ENCODE data around the gene SLC35E2B.
"Not testable (repeated sequence)": the region's sequence is repeated elsewhere in the genome, so short reads cannot be mapped to it uniquely, and the experiment has no call there.

Gene SLC35E2B

DNA sequence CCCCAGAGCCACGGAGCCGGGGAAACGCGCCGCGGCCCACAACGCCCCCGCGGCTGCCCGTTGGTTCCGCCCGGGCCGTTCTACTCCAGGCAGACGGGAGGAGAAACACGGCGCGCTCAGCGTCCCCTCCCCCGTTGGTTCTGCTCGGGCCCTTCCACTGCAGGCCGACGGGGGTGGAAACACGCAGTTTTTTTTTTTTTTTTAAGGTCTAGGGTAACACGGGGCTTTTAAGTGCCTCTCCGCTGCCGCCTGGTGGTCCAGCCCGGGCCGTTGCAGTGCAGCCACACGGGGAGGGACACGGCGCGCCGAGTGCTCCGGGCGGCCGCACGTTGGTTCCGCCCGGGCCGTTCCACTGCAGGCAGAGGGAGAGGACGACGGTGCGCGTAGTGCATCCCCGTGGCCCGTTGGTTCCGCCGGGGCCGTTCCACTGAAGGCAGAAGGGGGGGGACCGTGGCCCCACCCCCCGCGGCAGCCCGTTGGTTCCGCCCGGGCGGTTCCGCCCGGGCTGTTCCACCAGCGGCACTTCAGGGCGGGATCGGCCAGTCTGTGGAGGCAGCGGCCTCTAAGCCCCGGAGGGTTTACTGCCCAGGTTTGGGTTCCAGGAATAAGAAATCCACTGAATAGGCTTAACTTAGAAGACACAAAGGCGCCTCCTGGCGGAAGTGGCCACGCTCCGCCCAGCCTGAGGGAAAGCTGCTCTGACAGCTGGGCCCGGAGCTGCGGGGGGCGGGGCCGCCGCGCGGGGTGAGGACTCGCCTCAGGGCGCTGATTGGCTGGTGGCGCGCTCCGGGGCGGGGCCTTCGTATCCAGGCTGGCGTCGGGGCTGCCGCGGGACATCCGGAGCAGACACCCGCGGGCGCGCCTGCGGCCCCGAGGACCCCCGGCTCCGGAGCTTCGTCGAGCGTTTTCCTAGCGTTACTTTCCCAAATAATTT is at the start of gene SLC35E2B:
Gene SLC35E2B, minus strand, starts transcription at position 82 of the 934 bp plus-strand sequence. CDS start 16,096 bp downstream, outside the sequence.
- peak; percentile 37 for DNase-seq

DNA sequence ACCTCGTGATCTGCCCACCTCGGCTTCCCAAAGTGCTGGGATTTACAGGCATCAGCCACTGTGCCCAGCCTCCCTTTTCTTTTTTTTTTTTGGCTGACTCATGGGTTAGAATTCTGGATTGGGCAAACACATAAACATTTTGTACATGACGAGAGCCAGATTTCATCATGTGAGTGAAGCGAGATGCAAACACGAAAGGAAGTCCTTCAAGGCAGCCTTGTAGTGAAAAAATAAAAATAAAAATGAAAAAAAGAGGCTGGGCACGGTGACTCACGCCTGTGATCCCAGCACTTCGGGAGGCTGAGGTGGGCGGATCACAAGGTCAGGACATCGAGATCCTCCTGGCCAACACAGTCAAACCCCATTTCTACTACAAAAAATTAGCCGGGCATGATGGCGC is 48.4 kb upstream of the SLC35E2B start:
- DNase-seq = not testable (repeated sequence)

DNA sequence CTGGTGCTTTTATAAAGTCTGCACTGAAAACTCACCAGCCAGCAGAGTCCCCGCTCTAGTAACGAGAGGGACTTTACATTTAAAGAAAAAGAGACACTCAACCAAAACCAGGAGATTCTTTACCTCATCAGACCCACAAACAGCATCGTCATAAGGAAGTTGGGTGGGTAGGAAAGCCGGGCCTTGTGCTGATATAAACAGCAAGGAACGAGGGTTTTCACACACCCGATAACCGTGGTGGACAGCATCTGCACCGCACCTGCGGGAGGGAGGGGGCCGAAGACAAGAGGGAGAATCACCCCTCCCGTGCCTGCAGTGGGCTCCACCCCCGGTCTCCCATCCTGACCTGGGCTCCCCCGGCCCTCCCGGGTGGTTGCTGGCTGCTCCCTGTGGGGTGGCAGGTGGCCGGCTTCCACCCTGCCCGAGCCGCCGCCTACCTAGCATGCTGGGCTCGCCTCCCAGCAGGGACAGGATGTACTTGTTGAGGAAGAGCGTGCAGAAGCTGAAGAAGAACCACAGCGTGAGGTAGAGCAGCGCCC is 46.3 kb upstream of the SLC35E2B start:
- not testable (repeated sequence) for DNase-seq

DNA sequence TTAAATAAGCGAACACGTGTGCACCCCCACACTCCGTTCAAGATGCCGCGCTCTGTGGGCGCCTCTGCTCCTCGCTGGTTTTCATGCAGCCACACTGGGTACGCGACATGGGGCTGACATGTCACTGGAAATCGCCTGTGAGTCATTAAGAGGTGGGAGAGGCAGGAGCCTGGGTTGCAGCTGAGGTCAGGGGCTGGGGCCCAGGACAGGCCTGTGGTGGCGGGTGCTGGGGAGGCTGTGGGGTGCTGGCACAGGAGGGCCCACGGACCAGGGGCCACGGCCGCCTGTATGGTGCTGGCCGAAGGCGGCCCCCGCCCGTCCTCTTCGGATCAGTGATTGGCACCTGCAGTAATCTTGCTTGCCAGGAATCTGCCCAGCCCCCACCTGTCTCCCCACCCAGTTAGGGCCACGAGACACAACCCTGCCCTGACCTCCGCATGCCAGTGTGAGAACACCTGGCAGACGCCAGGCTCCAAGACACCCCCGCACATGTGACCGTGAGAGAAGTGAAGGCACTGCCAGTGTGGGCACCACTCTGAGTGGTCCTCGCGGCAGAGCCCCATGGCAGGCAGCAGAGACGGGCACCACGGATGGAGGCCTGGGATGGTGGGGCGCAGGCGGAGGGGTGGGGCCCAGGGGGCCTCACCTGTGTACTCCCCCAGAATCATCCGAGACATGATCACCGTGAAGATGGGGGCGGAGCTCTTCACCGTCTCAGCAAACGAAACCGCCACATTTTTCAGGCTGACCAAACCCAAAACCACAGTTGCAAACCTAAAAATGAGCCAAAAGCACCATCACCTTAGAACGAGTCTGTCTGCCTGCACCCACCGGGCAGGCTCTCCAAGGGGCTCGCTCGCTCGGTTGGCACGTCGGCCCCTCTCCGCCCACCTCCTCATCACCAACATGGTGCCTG is 45.3 kb upstream of the SLC35E2B start:
- not testable (repeated sequence) for DNase-seq

DNA sequence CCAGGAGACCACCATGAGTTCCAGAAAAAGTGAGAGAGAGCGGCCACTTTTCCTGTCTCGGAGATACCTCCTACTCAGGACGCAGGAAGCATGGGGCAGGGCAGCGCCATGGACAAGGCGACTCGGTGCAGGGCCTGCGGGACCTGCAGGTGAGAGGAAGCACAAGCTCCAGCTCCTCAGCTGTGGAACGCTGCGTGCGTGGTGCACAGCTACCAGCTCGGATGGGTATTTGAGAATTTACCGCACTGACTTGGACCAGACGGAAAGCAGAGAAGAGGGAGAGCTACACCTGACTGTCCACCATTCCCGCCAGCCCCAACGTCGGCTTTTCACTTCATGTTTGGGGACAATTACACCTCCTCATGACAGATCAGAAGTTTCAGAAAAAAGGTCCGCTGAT is 39.8 kb upstream of the SLC35E2B start:
- no peak for DNase-seq

DNA sequence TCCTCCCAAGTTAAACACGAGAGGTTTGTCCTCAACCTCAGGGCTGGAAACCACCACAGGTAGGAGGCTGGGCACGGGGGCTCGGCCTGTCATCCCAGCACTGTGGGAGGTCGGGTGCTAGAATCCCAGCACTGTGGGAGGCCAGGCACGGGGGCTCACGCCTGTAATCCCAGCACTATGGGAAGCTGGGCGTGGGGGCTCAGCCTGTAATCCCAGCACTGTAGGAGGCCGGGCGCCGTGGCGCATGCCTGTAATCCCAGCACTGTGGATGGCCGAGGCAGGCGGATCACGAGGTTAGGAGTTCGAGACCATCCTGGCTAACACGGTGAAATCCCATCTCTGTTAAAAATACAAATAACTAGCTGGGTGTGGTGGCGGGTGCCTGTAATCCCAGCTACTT is 38.3 kb upstream of the SLC35E2B start:
- DNase-seq = no peak

DNA sequence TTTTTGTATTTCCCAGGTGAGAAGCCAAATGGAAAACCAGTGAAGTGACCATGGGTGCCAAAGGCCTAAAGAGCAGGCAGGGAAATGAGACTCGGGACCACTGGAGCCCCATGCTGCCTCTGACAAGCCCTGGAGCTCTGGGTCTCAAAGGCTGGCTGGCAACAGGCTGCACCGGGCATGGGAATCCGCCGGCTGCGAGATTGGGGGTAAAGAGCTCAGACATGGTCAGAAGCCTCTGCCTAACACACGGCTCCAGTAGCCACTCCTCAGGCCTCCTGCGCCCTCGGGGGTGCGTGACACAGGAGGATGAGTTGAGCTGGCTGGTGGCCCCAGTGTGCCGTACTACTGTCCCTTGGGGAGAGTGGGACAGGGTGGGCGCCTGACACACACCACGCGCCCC is 37.6 kb upstream of the SLC35E2B start:
- not testable (repeated sequence) for DNase-seq

DNA sequence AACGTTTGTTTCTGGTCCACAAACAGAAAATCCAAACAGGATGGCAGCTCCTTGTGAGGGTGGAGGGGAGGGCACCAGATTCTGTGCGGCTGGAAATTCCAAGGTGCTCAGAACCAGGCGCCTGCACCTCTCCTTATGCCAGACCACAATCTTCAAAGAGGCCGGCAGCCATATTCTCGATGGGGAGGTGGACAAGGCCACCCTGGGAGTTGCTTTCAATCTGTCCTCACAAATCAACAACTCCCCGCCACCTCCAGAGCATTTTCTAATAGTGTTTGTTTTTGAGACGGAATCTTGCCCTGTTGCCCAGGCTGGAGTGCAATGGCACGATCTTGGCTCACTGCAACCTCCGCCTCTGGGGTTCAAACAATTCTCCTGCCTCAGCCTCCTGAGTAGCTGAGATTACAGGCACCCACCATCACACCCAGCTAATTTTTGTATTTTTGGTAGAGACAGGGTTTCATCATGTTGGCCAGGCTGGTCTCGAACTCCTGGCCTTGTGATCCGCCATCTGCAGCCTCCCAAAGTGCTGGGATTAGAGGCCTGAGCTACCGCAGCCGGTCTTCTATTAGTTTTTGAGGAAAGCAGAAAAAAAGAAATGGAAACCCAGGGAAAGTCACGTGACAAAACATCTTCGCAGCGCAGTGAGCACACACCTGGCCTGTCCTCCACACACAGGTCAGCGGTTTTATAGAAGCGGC is 36.7 kb upstream of the SLC35E2B start:
- DNase-seq = not testable (repeated sequence)

DNA sequence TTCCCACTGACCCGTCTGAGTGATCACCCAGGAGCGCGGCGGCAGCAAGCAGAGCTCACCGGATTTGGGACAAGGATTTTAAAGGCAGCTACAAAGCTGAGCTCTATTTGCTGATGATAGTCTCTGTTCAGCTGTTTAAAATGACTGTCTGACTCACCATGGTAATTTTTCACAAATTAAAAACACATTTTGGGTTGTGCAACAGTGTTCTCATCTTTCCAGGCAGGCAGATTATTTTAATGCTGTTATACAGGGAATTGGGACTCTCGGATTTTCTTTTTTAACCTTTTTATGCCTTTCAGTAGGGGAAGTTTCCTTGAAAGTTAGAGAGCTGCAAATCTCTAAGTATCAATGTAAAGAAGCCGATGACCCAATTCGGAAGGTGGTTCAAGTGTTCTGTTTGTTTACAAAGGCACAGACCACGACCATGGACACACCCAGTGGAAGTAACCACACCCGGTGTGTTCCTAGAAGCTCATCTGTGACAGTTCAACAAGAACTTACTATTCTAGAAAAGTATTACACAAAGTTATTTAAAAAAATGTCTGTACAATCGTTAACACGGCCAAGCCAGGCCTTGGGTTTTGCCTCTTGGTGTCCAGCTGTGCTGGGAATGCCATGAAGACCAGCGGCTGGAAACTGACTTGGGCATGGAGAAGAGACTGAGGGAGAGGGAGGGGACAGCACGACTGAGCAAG is 35.9 kb upstream of the SLC35E2B start:
- not testable (repeated sequence) for DNase-seq

DNA sequence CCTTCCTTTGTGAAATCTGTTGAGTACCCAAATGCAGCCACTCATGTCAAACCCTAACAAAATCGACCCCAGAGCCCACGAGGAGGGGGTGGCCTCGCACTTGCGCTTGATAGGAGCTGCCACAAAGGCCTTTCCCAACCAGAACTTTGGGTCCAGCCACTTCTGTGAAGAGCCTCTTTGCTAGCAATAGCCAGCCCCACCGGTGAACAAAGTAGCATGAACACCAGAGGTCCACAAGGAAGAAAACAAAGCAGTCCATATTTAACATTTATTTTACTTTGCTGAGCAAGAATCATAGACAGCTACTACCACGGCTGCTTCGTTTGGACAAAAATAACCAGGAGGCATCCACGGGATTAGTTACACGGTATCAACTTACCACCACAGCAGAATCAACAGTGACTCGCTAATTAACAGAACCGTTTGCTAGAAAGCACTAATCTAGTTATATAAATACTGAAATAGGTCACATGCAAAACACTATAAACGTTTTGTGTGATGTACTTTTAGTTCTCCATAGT is 34.6 kb upstream of the SLC35E2B start:
- DNase-seq = not testable (repeated sequence)

DNA sequence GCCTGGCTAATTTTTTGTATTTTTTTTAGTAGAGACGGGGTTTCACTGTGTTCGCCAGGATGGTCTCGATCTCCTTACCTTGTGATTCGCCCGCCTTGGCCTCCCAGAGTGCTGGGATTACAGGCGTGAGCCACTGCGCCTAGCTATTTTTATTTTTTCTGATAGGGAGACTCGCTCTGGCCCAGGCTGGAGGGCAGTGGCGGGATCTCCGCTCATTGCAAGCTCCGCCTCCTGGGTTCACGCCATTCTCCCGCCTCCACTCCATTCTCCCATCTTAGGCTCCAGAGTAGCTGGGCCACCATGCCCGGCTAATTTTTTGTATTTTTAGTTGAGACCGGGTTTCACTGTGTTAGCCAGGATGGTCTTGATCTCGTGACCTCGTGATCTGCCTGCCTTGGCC is 33.5 kb upstream of the SLC35E2B start:
- not testable (repeated sequence) for DNase-seq

DNA sequence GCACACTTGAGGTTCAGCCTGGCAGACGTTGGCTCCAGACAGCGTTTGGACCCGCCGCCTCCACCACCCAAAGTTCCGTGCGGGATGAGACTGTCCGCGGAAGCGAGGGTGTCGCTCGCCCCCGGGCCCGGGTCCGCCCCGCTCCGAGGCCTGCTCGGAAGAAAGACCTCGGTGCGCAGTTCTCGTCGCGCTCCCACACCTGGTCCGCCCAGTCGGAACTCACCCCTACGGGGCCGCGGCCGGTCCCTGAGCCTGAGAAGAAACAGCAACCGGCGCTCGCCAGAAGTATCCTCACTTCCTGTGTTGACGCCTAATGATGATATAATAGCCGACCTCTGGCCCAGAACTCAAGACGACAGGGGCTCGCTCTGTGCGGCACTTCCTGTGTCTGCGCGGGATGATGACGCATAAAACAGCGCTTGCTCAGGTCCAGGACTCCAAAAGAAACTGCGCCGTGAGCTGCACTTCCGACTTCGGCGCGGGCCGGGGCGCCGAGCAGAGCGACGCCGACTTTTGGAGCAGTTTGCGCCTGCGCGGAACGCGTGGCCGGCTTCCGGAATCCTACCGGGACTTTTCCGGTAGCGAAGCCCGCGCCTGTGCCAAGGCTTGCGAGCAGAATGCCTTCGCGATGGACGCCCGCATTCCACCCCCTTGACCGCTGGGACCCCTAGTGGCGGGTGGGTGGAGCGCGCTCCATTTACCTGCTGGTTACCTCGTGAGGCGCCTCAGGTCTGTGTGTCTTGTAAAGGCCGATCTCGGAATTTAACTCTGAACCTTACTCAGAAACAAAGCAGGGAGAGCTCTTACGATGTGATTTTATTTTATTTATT is 31.7 kb upstream of the SLC35E2B start, which contains the start of gene CDK11A:
Gene CDK11A, minus strand, starts transcription at position 323 of the 830 bp plus-strand sequence. CDS start 1,539 bp downstream, outside the sequence.
- DNase-seq = peak; percentile 69

DNA sequence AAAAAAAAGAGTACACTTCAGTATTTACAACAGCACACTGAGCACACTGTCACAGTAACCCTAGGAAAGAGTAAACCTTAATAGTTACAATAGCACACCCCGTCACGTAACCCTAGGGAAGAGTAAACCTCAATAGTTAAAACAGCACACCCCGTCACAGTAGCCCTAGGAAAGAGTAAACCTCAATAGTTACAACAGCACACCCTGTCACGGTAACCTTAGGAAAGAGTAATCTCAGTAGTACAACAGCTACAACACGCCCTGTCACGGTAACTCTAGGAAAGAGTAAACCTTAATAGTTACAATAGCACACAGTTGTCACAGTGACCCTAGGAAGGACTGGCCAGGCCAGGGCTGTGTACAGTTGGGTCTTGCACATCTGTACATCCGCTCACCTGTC is 28.6 kb upstream of the SLC35E2B start:
- no peak for DNase-seq

DNA sequence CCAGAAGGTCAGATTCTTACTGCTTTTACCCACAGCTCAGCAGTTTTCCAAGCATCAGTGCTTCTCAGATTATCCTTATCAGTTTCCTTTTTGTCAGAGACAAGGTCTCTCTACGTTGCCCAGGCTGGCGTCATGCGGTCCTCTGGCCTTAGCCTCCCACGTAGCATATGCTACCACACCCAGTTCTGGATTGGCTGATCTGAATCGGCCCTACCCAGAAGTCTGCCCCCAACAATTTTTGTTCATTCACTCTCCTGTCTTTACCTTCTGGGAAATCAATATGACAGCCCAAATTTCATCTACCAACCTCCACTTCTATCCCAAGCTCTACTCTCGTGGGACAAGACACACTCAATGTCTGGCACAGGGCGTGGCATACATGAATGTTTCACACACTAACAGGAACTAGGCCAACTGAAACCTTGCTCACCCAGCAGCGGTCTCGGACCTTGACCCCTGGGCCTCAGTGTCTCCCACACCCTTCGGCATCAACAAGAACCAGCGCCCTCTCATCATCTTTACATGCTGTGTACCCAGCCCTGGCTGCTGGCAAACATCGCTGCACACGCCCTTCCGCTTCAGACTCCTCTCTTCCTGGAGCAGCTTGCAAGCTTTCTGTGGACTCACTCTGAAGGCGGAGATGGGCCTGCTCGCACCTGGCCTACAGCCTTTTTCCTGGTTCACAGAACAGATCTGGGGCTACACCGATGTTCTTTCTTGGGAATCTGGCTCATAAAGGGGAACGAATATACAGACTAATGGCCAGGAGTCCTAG is 22.7 kb upstream of the SLC35E2B start:
- not testable (repeated sequence) for DNase-seq

DNA sequence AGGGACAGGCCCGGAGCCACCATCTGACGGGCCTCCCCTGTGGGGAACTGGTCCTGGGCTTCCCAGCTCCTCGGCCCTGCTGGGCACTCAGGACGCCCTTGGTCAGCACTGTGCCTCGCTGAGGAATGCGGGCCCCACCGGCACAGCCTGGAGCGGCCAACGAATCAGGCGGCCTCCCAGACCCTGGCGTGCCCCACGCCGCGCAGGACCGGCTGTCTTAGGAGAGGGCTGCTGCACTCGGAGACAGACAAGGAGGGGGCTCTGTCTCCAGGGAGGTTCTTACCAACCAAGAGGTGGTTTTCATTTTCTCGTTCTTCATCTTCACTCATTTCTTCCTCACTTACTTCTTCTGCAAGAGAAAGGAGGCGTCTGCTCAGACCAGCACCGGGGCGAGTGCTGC is 15.3 kb upstream of the SLC35E2B start:
- DNase-seq = not testable (repeated sequence)

DNA sequence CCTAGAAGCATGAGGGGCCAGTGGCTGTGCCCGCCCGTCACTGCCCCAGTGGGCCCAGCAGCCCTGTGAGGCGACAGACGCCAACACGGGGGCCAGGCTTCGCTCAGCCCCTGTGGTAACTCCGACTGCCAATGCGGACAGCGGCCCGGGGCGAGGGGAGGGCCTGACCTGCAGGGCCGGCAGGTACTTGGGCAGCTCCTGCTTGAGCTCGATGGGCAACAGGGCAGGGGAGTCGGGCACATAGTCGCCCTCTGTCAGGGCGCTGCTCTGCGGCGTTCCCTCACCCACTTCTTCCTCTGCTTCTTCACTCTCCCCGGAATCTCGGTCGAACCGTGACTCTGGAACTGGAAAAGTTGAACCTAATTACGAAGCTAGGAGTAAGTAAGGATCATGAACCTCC is 14.6 kb upstream of the SLC35E2B start:
- not testable (repeated sequence) for DNase-seq

DNA sequence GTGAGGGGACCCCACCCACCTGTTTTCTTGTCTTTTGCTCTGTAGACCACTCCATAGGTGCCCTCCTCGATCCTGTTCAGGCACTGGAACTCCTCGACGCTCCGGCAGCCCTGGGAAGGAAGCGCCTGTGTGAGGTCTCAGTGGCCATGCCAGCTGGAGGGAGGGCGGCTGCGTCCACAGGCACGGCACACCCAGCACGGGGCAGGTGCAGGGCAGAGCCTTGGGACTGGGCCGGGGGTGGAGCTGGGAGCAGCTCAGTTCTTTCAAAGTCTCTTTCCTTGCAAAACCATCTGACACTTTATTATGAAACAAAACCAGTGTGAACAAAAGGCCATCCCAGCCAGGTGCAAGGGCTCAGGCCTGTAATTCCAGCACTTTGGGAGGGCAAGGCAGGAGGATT is 13.0 kb upstream of the SLC35E2B start:
- DNase-seq = not testable (repeated sequence)

DNA sequence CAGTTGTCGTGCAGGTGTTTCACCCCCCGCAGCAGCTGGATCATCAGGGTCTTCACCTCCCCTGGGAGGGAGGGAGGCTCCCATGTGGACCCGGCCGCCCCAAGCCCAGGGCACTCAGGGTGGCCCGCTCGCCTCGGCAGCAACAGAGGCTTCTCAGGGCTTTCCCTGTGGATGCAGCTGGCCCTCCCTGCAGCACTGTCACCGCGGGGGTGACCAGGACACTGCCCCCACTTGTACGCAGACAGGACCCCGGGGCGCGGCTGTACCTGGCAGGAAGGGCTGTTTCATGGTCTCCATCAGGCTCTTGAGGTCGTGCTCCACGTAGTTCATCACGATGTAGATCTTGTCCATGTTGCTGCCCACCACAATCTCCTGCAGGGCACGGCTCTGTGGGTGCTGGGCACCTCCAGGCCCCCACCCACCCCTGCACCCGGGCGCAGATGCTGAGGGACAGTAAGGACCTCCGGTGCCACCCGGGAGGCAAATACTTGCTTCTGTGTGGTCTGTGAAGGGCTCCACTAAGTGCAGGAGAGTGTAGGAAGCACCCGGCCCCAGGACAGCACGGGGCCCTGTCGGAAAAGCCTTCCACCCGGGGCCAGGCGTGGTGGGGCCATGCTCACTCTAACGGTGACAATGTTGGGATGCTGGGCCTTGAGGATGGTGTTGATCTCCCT is 11.8 kb upstream of the SLC35E2B start:
- not testable (repeated sequence) for DNase-seq

DNA sequence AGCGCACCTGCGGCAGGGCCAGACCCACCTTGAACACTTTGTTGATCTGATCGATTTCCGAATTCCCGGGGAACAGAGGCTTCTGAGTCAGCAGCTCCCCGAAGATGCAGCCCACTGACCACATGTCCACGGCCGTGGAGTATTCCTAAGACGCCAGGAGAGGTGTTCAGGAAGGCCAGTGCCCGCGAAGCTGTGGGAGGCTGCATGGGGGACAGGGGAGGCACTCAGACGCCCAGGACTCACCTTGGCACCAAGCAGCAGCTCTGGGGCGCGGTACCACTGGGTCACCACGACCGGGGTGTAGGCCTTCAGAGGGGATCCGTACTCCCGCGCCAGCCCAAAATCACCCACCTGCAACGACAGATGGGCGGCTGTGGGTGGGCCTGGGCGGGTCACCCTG is 11.2 kb upstream of the SLC35E2B start:
- no peak for DNase-seq

Measured in NCI-H748 treated with DMSO at 0.1 percent for 48 hours (cell line).